GM18861 (cell line): ENCODE results near the gene CSRNP3.

Experiments used
- ATAC-seq: cut with Tn5 transposase; IDR thresholded peaks from one replicate; pipeline ENCODE4 v1.9.1; 2021; ENCODE audit not compliant: unreplicated experiment

The CSRNP3 gene

DNA sequence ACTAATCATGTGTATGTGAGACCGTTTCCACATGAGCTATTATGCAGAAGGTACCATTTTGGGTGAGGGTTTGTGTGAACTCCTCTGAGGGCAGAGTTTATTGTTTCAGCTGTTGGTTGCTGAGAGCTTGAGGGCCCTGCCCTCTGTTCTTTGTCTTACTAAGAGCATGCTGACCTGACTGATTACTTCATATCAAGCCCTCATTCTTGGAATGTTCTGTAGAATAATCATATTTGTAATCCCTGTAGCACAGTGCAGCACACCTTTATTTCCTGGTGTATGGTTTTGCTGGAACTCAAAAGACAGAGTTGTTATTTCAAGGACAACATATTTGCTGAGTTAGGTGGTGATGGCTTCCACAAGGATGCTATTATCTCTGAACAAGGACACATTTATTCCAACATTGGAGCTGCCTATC lies 206.1 kb downstream of the CSRNP3 start:
- ATAC-seq = no peak

DNA sequence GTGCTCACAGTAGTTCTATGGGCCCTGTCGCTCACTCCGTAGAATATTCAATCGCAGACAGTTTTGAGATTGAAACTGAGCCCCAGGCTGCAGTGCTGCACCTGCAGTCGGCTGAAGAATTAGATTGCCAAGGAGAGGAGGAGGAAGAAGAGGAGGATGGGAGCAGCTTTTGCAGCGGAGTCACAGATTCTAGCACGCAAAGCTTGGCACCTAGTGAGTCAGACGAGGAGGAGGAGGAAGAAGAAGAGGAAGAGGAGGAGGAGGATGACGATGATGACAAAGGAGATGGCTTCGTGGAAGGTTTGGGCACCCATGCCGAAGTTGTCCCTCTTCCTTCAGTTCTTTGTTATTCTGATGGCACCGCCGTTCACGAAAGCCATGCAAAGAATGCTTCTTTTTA lies 209.4 kb downstream of the CSRNP3 start:
- ATAC-seq = no peak

DNA sequence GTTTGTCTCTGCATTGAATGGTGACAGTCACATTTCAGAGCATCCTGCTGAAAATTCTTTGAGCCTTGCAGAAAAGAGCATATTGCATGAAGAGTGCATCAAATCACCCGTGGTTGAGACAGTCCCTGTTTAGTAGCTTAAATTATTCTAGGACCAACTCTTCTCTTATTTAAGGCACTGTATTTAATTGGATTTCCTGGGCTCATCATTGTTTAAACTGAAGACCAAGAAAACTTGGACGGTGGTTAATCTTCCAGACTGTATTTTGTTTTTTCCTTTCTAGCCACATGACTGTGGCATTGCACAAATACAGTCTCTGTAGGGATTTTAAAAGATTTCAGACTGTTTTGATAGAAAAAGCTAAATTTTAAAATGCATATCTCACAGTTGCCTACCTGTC lies 210.1 kb downstream of the CSRNP3 start:
- ATAC-seq = no peak

DNA sequence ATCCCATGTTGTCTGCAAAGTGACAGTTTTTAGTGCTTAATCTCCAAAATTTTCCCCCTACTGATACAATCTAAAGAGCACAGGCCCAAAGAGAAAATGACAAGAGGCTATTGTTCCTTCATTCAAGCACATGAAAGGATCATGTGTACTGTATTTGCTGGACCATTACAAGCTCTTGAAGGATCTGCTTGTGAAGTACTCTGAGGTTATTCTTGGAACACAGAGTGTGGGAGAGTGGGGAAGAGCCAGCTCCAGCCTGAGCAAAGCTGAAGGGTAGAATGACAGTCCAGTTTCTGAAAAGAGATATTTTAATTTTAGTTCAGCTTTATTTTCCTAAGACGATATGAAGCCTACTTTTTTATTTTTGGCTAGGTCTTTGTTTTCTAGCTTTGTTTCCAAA lies 212.3 kb downstream of the CSRNP3 start:
- no peak for ATAC-seq

DNA sequence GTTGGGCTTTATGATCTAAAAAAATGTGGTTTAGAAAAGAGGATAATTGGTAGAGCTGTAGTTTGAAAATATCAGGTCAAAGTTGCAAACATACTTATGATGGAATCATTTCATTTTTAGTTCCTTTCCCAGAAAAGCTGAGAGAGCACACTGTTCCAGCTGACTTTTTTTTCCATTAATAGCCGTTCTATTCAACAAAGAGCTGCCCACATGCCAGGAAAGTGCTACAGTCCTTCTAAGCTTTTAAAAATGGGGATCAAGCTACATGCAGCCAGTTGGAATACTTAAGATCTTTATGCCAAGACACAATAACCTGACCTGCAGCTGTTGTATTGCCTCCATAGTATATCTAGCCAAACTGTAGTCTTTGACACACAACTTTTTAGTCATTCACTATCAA lies 213.0 kb downstream of the CSRNP3 start:
- ATAC-seq = no peak

DNA sequence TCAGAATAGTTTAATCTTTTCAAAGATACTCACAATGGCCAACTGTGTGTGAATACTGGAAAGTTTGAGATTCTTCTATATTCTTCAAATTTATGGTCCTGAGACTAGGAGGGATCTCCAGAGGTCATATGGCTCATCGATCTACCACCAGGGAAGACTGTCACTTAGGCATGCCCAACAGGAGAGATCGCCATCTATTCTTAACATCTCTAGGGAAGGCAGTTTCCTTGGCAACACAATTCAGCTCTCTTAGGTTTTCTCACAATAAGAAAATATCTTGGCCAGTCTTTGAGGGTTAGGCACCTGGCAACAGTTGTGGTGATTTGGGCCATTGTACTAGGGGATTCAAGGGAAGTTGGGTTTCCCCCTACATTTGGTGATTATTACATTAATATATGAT lies 217.3 kb downstream of the CSRNP3 start:
- no peak for ATAC-seq

DNA sequence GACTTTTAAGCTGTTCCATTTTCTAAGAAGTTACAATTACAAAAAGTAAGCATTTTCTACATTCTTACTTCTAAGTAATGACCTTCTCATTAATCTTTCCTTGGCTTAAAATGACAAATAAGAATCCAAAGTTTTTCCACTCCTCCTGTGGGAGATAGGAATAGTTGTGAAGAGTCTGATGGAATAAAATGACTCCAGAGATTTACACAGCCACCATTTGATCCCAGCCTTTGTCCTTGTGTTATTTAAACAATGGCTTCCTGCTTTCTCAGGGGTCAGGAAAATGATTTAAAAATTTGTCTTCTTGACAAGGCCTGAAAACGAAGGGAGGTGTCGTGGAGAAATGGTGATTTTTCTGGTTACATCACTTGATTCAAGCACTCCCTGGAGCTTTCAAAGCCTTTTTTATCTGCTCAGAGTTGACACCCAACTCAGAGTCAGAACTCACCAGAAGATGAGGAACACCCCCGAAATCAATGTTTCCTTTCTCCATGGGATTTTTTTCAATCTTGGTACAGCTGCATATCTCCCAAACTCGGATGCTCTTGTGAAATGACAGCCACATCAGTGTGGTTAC lies 218.0 kb downstream of the CSRNP3 start:
- ATAC-seq = no peak

DNA sequence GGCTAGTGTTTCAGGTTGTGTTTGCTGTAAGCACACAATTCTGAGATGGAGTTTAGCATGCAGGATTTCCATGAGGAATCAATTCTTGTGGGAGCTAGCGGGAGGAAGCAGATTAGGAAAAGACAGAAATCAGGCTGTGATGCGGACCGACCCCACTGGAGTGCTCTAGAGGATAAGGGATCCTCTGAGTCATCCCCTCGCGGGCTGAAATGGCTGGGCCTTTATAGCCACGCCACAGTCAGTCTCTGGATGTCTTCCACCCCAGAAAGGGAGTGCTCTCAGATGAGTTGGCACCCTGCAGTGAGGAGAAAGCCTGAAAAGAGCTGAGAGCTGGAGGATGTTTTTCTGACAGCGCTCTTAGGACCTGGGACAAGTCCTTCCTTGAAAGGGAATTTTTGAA lies 222.1 kb downstream of the CSRNP3 start:
- ATAC-seq = no peak

DNA sequence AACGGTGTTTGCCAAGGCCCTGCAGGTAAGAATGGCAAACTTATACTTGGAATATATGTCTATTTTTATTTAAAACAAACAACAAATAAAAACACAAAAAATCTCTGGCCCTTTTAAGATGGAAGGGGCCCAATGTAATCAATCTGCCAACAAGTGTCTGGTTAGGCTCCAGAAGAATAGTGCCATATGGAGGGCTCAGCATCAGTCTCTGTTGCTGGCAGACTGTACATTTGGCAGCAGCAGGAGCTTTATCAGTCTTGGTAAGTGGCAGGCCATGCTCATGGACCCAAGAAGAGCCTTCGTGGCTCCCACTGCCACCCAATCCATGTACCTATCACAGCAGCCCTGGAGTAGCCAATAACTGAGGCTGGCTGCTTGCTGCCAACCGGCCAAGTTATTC lies 223.4 kb downstream of the CSRNP3 start:
- ATAC-seq = no peak

DNA sequence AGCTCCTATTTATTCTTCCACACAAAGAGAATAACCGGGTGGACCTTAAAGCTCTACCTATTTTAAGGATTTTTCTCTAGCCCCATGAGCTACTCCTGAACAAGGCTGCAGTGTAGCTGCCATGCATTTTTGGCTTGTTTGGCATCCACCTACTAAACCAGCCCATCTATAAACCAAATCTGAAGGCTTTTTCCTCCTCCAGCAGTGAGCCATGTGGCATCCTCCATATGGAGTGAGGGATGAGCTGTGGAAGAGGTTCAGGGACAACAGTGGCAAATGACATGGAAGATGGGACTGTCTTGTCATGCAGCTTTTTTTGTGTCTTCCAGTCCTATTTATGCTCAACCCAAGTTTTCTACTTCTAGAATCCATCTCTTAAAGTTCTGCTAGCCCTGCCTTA lies 224.3 kb downstream of the CSRNP3 start:
- no peak for ATAC-seq

DNA sequence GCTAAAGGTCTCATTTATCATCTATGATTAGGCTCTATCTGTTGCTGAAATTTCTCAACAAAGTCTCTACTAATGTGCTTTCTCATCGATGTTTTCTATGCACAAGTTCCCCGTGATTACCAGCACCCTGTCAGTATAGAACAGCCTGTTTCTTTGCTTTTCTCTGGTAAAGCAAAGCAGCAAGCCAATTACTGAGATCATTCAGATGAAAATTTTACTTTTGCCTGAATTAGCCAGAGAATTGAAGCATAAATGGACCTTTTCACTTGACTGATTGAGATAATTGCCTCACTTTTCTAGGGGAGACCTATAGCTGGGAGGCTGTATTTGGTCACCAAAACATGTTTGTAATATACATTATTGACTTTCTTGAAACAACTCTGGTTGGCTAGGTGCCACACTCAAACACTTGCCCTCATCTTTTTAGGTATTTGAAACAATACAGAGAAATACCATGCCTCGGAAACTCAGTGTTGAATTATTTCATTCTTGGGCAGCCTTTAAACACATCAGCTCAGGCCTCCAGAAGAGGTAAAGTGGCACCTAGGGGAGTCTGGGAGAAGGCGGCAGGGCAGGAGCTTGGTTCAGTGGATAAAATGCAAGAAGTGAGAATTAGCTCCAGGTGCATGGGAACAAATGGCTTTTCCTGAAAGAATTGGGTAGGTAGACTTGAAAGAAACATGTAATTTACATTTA lies 228.4 kb downstream of the CSRNP3 start:
- no peak for ATAC-seq

DNA sequence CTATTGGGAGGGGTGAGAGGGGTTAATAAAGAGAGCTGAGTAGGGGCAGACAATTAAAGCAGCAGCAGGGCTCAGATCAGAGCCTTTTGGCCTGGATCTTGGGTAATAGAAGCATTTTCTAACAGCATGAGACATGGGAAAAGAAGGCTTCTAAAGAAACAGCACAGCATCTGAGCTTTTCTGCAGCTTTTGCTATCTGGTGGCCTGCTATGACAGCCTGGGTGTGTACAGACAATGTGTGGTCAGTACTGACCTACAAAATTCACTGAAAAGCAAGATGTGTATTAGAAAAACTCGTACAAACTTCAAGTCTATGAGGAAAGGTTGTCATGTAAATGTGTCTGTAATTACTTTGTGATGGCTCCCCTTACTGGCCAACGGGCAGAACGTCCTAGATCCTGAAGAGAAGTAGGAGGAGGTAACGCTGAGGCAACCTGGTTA lies 229.0 kb downstream of the CSRNP3 start:
- ATAC-seq = peak; percentile 87

DNA sequence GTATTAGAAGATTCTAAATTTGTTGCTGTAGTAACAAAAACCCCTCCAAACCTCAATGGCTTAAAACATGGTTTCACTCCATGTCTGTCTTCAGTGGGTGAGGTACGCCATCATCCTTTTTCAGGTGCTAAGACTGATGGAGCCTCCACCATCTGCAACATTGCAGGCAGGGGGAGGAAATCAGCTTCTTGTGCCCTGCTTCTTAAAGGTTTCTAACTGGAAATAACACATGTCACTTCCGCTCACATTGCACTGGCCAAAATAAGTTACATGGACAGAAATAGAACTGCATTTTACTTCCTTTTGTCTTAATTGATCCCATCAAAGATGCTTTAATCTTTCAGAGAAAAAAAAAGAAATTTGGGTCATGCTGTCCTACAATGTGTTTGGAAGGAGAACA lies 230.4 kb downstream of the CSRNP3 start:
- ATAC-seq = no peak

DNA sequence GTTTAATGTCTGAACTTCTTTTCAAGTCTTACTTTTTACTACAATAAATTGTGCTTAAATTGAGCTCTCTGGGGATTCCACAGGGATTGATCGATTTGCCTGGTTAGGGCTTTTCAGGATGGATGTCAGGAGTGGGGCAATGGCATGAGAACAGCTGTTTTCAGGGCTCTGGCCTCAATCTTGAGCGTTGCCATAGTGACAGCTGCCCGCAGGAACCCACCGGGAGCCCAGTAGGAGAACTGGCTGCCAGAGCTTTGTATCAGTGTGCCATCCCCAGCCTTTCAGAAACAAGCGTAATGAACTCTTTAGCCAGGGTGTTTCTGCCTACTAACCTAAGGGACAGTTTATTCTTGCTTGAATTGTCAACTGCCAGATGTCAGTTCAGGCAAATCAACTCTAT lies 231.0 kb downstream of the CSRNP3 start:
- ATAC-seq = no peak

DNA sequence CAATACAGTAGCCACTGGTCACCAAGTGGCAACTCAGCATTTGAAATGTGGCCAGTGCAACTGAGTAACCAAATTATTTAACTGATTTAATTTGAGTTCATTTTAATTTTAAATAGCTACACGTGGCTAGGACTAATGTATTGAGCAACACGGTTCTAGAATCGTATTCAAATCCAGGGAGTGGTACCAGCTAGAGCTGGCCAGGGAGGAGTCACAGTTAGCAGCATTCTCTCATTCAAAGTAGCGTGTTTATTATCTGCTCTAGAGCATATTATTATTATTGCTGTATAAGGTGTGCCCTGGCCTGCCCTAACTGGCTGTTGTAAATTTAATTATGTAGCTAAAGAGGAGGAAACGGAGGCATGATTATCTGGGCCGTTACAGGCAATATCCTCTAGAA lies 231.6 kb downstream of the CSRNP3 start:
- ATAC-seq = no peak

DNA sequence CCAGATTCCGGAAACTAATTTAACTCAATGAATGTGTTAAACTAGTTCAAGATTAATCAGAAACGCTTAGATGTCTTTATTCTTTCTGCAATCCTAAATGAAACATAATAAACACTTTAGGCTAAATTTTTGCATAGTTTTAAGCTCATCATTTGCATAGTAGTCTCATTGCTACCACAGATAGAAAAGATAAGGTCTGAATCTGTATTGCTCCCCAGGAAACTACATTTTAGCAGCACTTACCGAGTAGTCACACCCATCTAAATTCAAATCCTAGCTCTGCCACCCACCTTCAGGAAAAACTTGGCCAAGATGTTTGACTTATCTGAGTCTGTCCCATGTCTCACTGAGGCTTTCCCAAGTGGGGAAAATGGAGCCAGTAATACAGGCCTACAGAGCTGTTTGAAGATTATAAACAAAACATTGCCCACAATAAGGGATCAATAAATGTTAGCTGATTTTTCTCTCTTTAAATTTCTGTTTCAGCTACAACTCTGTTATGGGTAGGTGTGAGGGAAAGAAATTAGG lies 237.5 kb downstream of the CSRNP3 start:
- ATAC-seq = no peak

DNA sequence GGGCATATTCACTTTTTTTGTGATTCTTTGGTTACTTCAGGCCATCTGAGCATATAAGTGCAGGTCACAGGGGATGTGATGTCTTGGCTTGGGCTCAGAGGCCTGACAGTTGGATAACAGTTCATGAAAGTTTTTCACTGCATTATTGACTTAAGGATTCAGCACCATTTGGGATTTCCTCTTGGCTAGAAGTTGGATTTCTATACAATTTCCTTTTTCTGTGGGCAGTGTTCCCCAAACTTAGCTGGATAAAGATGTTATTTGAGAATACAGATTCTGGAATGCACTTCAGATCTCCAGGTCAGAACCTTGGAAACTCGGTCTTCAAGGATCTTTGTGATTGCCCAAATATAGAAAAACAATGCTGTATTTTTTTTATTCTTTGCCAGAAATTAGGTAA lies 246.6 kb downstream of the CSRNP3 start:
- no peak for ATAC-seq

DNA sequence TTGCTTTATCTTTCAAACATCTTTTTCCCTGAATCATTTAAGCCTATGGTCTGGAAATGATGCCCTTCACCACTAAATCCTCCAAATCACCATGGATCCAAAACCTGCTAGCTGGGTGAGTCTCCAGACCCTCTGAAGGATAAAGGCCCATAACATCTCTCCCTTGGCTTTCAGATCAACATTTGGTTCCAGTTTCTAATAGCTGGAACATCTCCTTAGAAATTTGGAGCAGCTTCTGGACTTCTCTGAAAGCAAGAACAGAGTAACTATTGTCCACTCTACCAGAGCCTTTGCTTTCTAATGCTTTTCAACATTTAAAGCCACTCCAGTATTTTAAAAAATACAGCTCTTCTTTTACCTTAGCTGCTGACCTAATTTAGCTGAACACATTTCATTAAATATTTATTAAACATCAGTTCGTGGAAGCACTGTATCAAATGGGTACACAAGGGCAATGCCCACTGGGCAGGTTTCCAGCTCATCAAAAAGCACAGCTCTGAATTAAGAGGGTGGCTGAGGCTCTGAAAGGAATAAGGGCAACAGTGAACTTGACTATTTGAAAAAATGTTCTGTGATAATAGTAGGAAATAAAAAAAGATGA lies 249.2 kb downstream of the CSRNP3 start:
- ATAC-seq = no peak

DNA sequence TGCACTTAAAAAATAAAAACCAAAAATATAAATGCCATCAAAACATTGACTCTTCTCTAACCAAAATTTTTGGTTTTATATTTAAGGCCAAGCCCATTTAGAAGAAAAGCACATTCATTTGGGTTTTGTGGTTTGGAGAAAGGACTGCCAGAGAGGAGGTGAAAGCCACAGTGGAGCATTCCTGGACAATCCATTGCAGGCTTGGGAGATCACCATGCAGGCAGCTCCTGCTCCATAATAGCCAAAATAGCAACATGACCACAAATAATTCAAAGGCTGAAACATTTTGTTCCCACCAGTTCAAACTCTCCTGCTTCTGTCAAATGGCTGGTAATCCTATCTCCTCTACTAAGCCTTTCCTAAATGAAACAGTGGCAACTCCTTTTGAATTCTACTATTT lies 251.0 kb downstream of the CSRNP3 start:
- no peak for ATAC-seq

DNA sequence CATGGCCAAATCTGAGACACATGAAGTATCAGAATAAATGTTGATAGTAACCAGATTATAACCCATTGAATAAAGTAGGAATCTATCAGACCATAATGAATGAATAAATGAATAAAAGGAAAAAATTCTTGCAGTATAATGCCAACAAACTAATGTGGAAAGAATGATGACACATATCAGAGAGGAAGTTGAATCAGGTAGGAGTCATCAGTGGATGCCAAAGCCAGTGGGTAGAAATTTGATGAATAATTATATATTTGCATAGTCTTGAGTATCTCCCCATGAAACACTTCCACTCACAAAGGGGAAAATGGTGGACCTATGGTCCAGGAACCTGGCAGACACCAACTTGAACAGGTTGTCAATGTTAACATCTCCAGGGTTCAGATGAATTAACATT lies 255.9 kb downstream of the CSRNP3 start:
- ATAC-seq = no peak
